HG03025 (cell line): ENCODE results near the gene PTPRM.
"Not testable (repeated sequence)": the region's sequence is repeated elsewhere in the genome, so short reads cannot be mapped to it uniquely, and the experiment has no call there.

Experiments
- ATAC-seq: cut with Tn5 transposase; IDR thresholded peaks from one replicate; pipeline ENCODE4 v1.9.1; 2021; ENCODE audit warnings: mild to moderate bottlenecking, moderate library complexity; ENCODE audit not compliant: unreplicated experiment, low FRiP score

PTPRM gene

DNA sequence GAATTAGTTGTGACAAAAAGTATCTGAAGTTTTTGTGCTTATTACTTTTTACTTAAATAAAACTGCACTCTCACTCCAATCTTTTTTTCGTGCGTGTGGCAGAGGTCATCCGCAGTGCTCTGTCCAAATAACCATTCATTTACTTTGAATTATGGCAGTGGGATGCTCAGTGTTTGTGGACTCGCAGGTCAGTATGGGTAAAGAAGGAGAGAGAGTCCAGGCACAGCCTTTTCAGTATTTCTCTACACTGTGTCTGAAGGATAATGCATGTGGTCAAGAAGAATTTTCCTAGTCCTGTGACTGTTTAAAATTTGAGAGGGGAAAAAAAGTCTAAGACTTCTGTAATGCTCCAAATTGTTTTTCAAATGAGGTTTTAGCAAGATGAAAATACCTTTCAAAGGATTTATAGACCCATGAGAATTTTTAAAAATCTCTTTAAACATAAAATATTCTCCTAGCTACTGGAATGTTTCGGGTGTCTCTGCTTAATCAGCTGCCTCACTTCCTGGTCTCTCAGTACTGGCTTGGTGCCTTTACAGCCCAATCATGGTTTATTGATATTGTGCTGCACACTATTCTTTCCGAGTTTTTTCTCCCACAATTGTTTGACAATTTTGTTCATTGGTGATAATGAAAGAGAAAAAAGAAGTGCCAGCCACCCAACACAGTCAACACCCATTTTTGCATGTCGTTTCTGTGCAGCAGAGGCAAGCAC lies 453.2 kb downstream of the PTPRM start:
- no peak for ATAC-seq

GRCh38 chr18:8029061-8029460 lies 461.9 kb downstream of the PTPRM start:
- ATAC-seq = no peak

DNA sequence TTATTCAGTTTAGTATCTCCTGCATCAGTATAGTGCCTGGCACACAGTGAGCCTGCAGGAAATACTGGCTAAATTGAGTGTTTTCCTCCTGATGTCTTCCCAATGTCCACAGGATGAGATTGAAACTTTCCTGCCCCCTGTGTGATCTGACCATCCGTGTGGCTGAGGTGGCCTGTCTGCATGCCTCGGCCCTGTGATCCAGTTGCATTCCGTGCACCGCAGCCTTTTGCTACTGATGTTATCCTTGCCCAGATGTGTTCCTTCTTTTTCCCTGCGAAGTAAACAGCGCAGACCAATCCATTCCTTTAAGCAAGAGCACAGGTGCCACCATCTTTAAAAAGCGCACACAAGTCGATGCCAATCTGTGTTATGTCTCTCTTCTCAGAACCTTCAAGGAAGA lies 462.6 kb downstream of the PTPRM start:
- no peak for ATAC-seq

GRCh38 chr18:8030201-8030600 lies 463.1 kb downstream of the PTPRM start:
- ATAC-seq = no peak

GRCh38 chr18:8031496-8031895 lies 464.4 kb downstream of the PTPRM start:
- ATAC-seq = no peak

DNA sequence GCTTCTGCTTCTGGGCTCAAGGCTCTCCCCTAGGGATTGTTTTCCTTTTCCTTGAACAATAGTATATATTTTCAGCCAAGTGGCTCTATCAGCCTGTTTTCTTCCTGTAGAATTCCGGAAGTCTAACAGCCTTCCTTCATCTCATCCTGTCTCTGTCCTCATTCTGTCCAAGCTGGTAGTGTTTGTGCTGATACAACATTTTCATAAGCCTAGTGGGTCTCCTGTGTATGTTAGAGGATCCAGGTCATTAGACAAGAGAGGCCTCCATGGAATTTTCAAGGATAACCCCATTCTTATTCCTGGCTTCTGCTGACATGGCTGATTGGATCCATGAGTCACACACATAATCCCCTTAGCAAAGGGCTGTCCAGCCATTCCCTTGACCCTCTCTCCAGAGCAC lies 467.6 kb downstream of the PTPRM start:
- ATAC-seq = no peak

DNA sequence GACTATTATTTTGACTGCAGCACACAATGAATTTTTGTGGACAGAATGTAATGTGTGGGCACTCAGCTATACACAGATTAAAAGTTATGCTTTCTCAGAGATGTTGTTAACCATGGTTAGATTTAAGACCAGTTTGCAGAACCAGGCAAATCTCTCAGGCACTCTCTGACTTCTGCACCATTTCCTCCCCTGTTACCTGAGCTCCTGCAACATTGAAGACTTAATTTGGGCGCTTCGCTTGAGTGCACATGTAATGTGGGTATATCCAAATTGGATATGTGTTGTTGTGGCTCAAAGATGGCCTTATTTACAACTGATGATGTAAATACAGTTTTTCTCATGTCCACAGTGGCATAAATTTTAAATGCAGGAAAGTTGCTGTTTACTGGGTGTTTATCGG lies 469.4 kb downstream of the PTPRM start:
- no peak for ATAC-seq

- no peak for ATAC-seq
Observed at GRCh38 chr18:8037296-8037695, 470.2 kb downstream of the PTPRM start.

GRCh38 chr18:8040021-8040420 lies 472.9 kb downstream of the PTPRM start:
- no peak for ATAC-seq

- ATAC-seq = no peak
Observed at GRCh38 chr18:8041526-8042111, 474.5 kb downstream of the PTPRM start.

DNA sequence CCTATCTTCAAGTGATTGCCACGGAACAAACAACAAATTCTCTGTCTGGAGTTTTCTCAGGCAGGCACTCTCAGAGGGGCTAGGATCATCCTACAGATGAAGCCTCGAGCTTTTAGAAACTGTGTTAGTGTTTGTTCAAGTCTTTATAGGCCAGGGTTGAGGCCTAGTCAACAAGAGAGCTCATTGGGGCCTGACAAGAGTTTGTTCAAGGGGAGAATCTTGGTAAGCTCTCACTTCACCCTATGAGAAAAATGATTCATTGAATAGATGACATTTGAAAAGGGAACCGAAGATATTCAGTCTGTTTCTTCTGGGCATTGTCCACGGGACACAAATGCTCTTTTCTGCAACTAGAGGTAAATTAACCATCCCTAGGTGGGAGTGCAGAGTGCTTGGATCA lies 476.9 kb downstream of the PTPRM start:
- ATAC-seq = no peak

DNA sequence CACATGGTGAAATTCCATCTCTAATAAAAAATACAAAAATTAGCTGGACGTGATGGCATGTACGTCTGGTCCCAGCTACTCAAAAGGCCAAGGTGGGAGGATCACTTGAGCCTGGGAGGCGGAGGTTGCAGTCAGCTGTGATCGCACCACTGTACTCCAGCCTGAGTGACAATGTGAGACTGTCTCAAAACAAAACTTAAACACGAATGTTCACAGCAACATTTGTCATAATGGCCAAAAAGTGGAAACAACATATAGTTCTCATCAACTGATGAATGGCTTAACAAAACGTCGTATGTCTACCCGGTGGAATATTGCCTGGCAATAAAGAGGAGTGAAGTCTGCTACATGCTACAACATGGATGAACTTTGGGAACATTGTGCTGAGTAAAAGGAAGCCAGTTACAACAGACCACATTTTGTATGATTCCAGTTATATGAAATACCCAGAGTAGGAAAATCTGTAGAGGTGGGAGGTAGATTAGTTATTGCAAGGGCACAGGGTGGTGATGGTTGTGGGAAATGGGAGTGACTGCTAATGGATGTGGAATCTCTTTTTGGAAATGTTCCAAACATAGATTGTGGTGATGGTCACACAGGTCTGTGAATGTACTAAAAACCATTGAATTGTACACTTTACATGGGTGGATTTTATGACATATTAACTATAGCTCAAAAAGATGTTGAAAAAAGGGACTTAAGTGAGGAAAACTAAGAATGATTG lies 478.2 kb downstream of the PTPRM start:
- no peak for ATAC-seq

DNA sequence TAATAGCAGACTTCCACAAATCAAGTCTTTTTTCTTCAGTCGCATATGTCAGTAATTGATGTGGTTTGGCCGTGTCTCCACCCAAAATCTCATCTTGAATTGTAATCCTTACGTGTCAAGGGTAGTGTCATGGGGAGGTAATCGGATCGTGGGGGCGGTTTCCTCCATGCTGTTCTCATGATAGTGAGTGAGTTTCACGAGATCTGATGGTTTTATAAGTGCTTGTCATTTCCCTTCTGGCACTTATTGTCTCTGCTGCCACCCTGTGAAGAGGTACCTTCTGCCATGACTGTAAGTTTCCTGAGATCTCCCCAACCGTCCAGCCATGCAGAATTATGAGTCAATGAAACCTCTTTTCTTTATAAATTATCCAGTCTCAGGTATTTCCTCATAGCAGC lies 478.8 kb downstream of the PTPRM start:
- ATAC-seq = no peak

DNA sequence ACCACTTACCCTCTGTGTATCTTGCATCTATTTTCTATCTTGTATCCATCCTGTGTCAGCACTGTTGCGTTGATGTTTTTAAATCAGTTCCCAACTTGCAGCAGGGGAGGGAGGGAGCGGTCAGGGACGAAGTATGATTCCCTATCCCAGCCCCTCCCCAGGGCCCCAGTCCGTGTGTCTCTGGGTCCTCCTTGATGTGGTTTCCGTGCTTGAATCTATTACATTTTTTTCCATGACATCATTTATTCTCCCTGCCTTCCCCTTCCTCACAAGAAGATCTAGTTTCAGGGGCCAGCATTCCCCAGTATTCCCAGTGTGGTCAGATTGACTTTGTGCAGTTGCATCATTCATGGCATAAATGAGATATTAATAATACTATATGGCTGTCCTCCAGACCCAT lies 479.3 kb downstream of the PTPRM start:
- no peak for ATAC-seq

DNA sequence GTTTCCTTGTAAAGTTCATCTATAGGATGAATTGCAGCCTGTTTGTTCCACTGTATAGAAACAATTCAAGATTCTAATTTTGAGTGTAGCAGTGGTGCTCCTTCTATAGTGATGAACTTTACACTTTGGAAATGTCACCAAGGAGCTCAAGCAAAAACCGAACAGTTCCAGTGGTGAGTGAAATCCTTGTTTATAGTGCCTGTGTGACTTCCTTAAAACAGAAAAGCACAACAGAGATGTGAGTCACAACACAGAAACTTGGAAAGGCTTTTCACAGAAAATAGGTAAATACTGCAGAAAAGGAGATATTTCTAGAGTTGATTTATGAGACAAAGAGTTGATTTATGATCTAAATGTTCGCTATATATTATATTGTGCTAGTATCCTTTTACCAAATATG lies 482.0 kb downstream of the PTPRM start:
- no peak for ATAC-seq

DNA sequence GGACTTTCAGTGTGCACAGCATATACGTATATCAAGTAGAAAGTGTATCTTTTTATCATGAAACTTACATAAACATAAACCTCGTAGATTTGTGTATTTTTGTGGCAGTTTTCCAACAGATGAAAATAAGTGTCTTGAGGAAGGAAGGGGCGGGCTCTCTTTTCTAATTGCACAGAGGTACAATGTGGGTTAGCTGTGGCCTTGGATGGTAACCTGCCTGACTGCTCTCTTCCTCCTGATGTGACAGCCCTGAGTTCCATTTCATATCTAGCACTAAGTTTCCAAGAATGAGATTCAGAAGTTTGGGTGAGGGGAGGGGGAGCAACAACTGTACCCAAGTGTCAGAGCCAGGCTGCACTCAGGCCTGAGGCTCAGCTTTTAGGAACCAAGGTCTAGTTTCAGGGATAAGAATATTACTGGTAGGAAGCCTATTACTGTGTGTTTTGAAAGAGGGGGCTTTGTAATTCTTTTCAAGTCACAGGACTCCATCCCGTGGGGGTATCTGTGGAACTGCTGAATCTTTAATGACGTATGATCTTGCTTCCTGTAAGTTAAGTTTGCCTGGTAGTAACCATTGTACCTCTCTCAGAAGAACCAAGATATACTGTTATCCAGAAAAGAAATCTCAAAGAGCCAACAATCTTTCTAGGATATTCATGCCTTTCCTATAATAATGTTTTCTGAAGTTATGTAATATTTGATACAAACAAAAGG lies 483.7 kb downstream of the PTPRM start:
- no peak for ATAC-seq

DNA sequence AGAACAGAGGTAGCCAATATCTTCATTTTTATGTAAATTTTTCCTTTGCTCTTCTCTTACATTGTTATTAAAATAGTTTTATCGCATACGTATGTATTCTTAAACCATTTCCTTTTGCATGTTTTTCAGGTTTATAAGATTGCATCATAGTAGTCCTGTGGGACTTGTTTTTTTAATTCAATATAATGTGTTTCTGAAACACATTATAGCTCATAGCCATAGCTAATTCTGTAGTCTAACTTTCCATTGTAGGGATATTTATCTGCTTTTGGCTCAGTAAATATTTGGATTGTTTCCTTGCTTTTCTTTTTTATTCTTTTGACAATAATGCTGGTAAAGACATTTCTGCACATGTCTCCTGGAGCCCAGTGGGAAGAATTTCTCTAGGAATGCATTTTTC lies 484.3 kb downstream of the PTPRM start:
- ATAC-seq = no peak

DNA sequence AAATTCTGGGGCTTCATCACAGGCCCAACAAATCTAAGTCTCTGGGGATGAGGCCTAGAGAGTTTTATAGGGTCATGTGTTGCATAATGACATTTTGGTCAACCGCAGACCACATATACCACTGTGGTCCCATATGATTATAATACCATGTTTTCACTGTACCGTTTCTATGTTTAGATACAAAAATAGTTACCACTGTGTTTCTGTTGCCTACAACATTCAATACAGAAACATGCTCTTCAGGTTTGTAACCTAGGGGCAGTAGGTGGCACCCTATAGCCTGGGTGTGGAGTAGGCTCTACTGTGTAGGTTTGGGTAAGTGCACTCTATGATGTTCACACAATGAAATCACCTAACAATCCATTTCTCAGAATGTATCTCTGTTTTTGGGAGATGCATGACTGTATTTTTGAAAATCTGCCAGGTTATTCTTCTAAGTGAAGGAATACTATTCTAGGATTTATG lies 485.2 kb downstream of the PTPRM start:
- no peak for ATAC-seq

GRCh38 chr18:8056723-8057122 lies 489.6 kb downstream of the PTPRM start:
- ATAC-seq = no peak

DNA sequence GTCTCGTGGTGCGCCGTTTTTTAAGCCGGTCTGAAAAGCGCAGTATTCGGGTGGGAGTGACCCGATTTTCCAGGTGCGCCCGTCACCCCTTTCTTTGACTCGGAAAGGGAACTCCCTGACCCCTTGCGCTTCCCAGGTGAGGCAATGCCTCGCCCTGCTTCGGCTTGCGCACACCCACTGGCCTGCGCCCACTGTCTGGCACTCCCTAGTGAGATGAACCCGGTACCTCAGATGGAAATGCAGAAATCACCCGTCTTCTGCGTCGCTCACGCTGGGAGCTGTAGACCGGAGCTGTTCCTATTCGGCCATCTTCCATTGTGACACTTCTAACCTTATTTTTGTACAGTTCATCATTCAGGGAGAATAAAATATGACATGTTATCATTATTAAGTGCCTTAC lies 496.0 kb downstream of the PTPRM start:
- ATAC-seq = not testable (repeated sequence)

GRCh38 chr18:8063733-8064132 lies 496.6 kb downstream of the PTPRM start:
- no peak for ATAC-seq
